ENCODE measurements around the gene PLPPR3. TPM values are rescaled to one million over a fixed set of nuclear protein-coding genes. Genes with fewer than 3 reads are reported as not detected.

PLPPR3 gene
- total and polyA plus RNA-seq, 9 of the 15 experiments (the other 6 are each of a cell fraction or from before 2014, with no cell fraction given) = 0.01 to 48.2 (median 8.6) TPM

GRCh38 chr19:867301-867793, 45.6 kb upstream of the PLPPR3 start (continued):
- TF ChIP-seq, protein P1, sequence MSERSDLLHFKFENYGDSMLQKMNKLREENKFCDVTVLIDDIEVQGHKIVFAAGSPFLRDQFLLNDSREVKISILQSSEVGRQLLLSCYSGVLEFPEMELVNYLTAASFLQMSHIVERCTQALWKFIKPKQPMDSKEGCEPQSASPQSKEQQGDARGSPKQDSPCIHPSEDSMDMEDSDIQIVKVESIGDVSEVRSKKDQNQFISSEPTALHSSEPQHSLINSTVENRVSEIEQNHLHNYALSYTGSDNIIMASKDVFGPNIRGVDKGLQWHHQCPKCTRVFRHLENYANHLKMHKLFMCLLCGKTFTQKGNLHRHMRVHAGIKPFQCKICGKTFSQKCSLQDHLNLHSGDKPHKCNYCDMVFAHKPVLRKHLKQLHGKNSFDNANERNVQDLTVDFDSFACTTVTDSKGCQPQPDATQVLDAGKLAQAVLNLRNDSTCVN (CRISPR knock-in tag; IDR thresholded peaks at IDR 0.05) = no peak
- TF ChIP-seq ZNF23 (CRISPR knock-in tag; IDR thresholded peaks at IDR 0.05) (no peak), POLR2B (IDR thresholded peaks at IDR 0.05; ENCODE audit: low read depth, partially characterized antibody) (peak; percentile 47), ZNF740 (CRISPR knock-in tag; IDR thresholded peaks at IDR 0.05) (0 out of 2 replicates have a peak, but pooled peaks have one; percentile 8), ZNF740 (tag; IDR thresholded peaks at IDR 0.05) (no peak), POLR2A (conservative IDR thresholded peaks at IDR 0.05) (peak; percentile 87)

DNA sequence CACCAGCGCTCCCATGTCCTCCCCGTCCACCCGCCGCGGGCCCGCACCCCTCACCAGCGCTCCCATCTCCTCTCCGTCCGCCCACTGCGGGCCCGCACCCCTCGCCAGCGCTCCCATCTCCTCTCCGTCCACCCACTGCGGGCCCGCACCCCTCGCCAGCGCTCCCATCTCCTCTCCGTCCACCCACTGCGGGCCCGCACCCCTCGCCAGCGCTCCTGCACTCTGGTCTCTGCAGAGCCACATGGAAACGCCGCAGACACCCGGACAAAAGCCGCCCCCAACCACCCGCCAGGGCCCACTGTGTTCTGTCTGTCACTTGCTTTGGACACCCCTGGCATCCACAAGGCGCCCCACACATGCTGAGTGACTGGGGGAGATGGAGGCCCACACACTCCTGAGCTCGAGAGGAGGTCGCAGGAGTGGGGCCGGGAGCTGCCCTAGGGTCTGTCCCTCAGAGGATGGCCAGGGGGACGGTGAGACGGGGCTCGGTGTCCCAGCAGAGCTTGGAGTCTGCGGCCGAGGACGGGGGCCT, 45.1 kb upstream of the PLPPR3 start:
- H3K4me1 ChIP-seq (replicated peaks in 1 of 2; ENCODE audit: control insufficient read depth in 2 of 2, insufficient read depth in 2 of 2, low read length in 2 of 2) = peaks cover 17 to 76% of the 10 kb centered on the region in 2 experiments
- ChIA-PET POLR2A (interaction anchor here (2.0 kb wide), 1 partner anchor 12 kb away, joined by 6 read pairs; no protein-coding TSS in a partner anchor), CTCF (ENCODE audit: low intra/inter-chr PET ratio) (no interaction called here)
- ATAC-seq (no peak), FAIRE-seq (no peak), DNase-seq (ENCODE audit: extremely low read depth in 1 of 4, low spot score in 3 of 4) (no peak)
- no peaks in the 10 kb centered on the region for H3K9me3 ChIP-seq (replicated peaks; ENCODE audit: control insufficient read depth, insufficient read depth, low read depth, low read length)
- WGBS (ENCODE audit: insufficient coverage, low coverage, missing lambda C conversion rate) = 84% methylated on average over 15 of the region's 38 CpGs
- H3K9me1 ChIP-seq (ENCODE audit: control insufficient read depth, insufficient read depth, low read length) = no peaks in the 10 kb centered on the region
- no peaks in the 10 kb centered on the region for H3K27me3 ChIP-seq (ENCODE audit: control insufficient read depth in 2 of 2, insufficient read depth in 2 of 2, low read length in 2 of 2)
- in situ Hi-C loops (cut with MboI) (no loop called here), intact Hi-C loops (cut with micrococcal nuclease) (no loop called here)
- no peak overlapping the region for H3K4me2 ChIP-seq (ENCODE audit: insufficient read depth, low read length)
- no TSS peak for BruUV-seq (replicated peaks)
- H3K79me2 ChIP-seq (ENCODE audit: control insufficient read depth, insufficient read depth, low read length) = peaks cover 8% of the 10 kb centered on the region; the same call in 2 of the 3 replicates
- peaks cover 61% of the 10 kb centered on the region; the same call in 2 of the 3 replicates for H3K36me3 ChIP-seq (ENCODE audit: control insufficient read depth, insufficient read depth, low read length)
- H3K9ac ChIP-seq (ENCODE audit: insufficient read depth in 1 of 2, low read depth in 2 of 2, low read length in 2 of 2) = no peak overlapping the region
- H3K4me3 ChIP-seq = no peak overlapping the region
- no peak overlapping the region for H3K27ac ChIP-seq (ENCODE audit: extremely low read depth, low read depth, low read length)
- no peak overlapping the region for H2AFZ ChIP-seq (ENCODE audit: low read depth, low read length)
- no peaks in the 10 kb centered on the region; the same call in 1 of the 2 replicates for H4K20me1 ChIP-seq (replicated peaks; ENCODE audit: control insufficient read depth, insufficient read depth, low read length)
- TF ChIP-seq POLR2G (IDR thresholded peaks at IDR 0.05; ENCODE audit: low read depth, low read length) (peak; percentile 82), PCBP1 (IDR thresholded peaks at IDR 0.05; ENCODE audit: low read depth, low read length, poor library complexity, severe bottlenecking) (peak; percentile 44), HMGN3 (IDR thresholded peaks at IDR 0.05; ENCODE audit: borderline replicate concordance, extremely low read depth, insufficient read length, low read depth, low read length) (peak; percentile 45), MCM3 (IDR thresholded peaks at IDR 0.05) (no peak), RBFOX2 (IDR thresholded peaks at IDR 0.05; ENCODE audit: low read depth, low read length) (peak; percentile 64), CBFA2T3 (IDR thresholded peaks at IDR 0.05) (no peak), ZFP36 (IDR thresholded peaks at IDR 0.05; ENCODE audit: low read depth, low read length, partially characterized antibody) (no peak), MIER1 (IDR thresholded peaks at IDR 0.05; ENCODE audit: low read depth) (no peak), ATF3 (IDR thresholded peaks at IDR 0.05) (no peak), ATF3 (CRISPR knock-in tag; conservative IDR thresholded peaks at IDR 0.05) (no peak), STAT5B (CRISPR knock-in tag; IDR thresholded peaks at IDR 0.05) (no peak), HNRNPL (IDR thresholded peaks at IDR 0.05; ENCODE audit: low read depth, low read length) (peak; percentile 58; the same call in 1 of the 2 replicates)
- TF ChIP-seq, protein P2, sequence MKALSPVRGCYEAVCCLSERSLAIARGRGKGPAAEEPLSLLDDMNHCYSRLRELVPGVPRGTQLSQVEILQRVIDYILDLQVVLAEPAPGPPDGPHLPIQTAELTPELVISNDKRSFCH (CRISPR knock-in tag; IDR thresholded peaks at IDR 0.05) = no peak
- TF ChIP-seq, protein P2 (tag; IDR thresholded peaks at IDR 0.05) = no peak

Measured in K562 (cell line).